Astrocyte of the spinal cord (primary cell): ENCODE results near the gene GHR.

Experiments used
- DNase-seq: peaks from one replicate; pipeline ENCODE4 v3.0.0; 2011; ENCODE audit warnings: low read depth, low spot score
- H3K4me3 ChIP-seq: 2 replicates; pipeline ENCODE4 v1.5.1; 2011; ENCODE audit warnings: low read depth, mild to moderate bottlenecking, low read length, moderate library complexity
- CTCF ChIP-seq: IDR thresholded peaks from 2 replicates; pipeline ENCODE4 v1.5.1; 2012; ENCODE audit warnings: low read depth, mild to moderate bottlenecking, low read length, inconsistent platforms
- in situ Hi-C: cut with HindIII; loops from 2 replicates; pipeline ENCODE4 v1.10.0; 2017; ENCODE audit warnings: low sequenced_read_pairs

The GHR gene

GRCh38 chr5:42590566-42590965 is 167.3 kb downstream of the GHR start:
- in situ Hi-C loops = no loop called here
- no peak for TF ChIP-seq CTCF
- DNase-seq = no peak
- H3K4me3 ChIP-seq = no peak overlapping the region

DNA sequence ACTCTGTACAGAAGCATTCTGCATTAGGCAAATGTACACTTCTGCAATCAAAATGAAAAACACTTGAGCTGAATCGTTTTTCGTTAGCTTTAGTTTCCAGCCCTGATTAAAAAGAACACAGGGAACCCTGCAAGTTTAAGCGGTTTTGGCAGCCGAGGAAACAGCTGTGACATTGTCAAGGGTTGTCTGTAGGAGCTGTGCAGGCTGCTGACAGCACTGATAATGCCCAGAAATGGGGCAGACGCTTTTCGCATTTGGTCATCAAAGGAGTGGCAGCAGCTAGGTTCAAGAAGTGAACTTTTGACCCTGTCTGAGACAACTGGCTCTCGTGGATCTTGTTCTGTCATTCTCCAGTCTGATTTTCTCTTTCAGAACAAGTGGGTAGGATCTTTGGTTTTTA is 167.8 kb downstream of the GHR start:
- no peak overlapping the region for H3K4me3 ChIP-seq
- in situ Hi-C loops = no loop called here
- no peak for DNase-seq
- no peak for TF ChIP-seq CTCF

- in situ Hi-C loops = no loop called here
- H3K4me3 ChIP-seq = no peak overlapping the region
- TF ChIP-seq CTCF = no peak
- no peak for DNase-seq
These were observed 169.3 kb downstream of the GHR start for GRCh38 chr5:42592401-42593140.

GRCh38 chr5:42593591-42593990 is 170.4 kb downstream of the GHR start:
- TF ChIP-seq CTCF = no peak
- in situ Hi-C loops = no loop called here
- H3K4me3 ChIP-seq = no peak overlapping the region
- no peak for DNase-seq

DNA sequence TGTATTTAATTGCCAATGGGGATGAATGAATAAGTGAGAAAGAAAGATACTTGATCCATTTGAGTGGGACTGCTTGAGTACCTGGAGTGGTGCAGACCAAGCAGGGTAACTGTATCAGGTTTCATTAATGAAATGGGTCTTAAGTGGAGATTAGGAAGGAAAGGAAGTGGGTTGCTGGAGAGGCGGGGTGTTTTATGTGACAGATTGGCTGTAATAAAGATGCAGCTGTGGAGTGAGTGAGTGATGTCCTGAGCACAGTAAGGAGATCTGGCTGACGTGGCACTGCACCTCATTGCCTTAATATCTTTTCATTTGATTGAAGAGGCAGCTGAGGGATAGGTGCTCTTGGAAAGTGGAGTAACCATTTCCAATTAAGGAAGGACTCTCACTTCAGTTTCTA is 172.4 kb downstream of the GHR start:
- in situ Hi-C loops = no loop called here
- TF ChIP-seq CTCF = no peak
- no peak overlapping the region for H3K4me3 ChIP-seq
- no peak for DNase-seq

DNA sequence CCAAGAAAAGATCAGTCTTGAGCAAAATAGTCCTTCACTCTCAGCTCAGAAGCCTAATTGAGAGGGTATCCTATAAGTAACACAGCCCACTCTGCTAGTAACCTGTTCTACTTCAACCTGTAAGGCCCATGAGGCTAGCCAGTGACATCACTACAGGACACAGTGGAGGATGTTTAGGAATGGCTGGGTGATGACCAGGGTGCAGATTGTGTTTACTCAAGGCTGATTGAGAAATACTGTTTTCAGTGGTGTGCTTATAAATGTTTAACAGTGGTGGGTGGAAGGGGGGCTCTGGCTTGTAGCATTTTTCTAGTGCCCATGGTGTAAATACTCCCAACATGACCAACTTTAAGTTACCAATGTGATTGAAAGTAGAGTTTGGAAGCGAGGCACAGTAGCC is 173.6 kb downstream of the GHR start:
- TF ChIP-seq CTCF = no peak
- H3K4me3 ChIP-seq = no peak overlapping the region
- in situ Hi-C loops = no loop called here
- no peak for DNase-seq
